HepG2 (cell line): ENCODE results near the gene PRKAR1B. TPM values are rescaled to one million over a fixed set of nuclear protein-coding genes. Genes with fewer than 3 reads are reported as not detected.

Source experiments
- ARID2 ChIP-seq: sonication (generic); formaldehyde crosslinking; IDR thresholded peaks from 2 replicates; pipeline ENCODE4 v1.8.1; 2022; ENCODE audit warnings: mild to moderate bottlenecking, missing genetic modification reagents, borderline replicate concordance
- FOSL2 ChIP-seq: sonication (generic); formaldehyde crosslinking; IDR thresholded peaks from 2 replicates; pipeline ENCODE4 v1.4.0; 2020; ENCODE audit warnings: missing genetic modification reagents
- GABPB1 ChIP-seq: IDR thresholded peaks from 2 replicates; pipeline ENCODE4 v1.6.1; 2016; ENCODE audit warnings: mild to moderate bottlenecking, missing genetic modification reagents, moderate library complexity, missing compliant biosample characterization
- HNRNPL ChIP-seq: fragments of 200-400 bp; formaldehyde crosslinking; IDR thresholded peaks from 2 replicates; pipeline ENCODE4 v1.6.1; 2017; ENCODE audit warnings: mild to moderate bottlenecking, low read depth, low read length
- KAT2B ChIP-seq: fragments of 150-350 bp; IDR thresholded peaks from 2 replicates; pipeline ENCODE4 v1.6.1; 2014; ENCODE audit warnings: low read depth, low read length, borderline replicate concordance
- KDM4B ChIP-seq: sonication (generic); formaldehyde crosslinking; IDR thresholded peaks from 2 replicates; pipeline ENCODE4 v1.4.0; 2020; ENCODE audit warnings: missing genetic modification reagents
- SIX4 ChIP-seq: sonication (generic); formaldehyde crosslinking; IDR thresholded peaks from 2 replicates; pipeline ENCODE4 v1.4.0; 2020; ENCODE audit warnings: missing genetic modification reagents
- ZBTB3 ChIP-seq: sonication (generic); formaldehyde crosslinking; IDR thresholded peaks from 2 replicates; pipeline ENCODE4 v1.4.0; 2020; ENCODE audit warnings: low read depth, mild to moderate bottlenecking, moderate library complexity, missing genetic modification reagents, borderline replicate concordance
- ZNF260 ChIP-seq: sonication (generic); formaldehyde crosslinking; IDR thresholded peaks from 2 replicates; pipeline ENCODE4 v1.4.0; 2020; ENCODE audit warnings: missing genetic modification reagents, low read depth, mild to moderate bottlenecking, borderline replicate concordance
- ZNF543 ChIP-seq: sonication (generic); formaldehyde crosslinking; IDR thresholded peaks from 2 replicates; pipeline ENCODE4 v1.4.0; 2020; ENCODE audit warnings: mild to moderate bottlenecking, missing genetic modification reagents
- ZNF678 ChIP-seq: sonication (generic); formaldehyde crosslinking; IDR thresholded peaks from 2 replicates; pipeline ENCODE4 v1.4.0; 2020; ENCODE audit warnings: mild to moderate bottlenecking, missing genetic modification reagents
- polyA plus RNA-seq, 8 experiments: library from polyadenylated mRNA; depleted of rRNA in 3 of 8; stranded (reverse) in 7 of 8; unstranded in 1 of 8; fragments of >200 nt; fragmentation: Illumina TruSeq in 4 of 8; extraction: Trizol in 4 of 8; gene quantifications; 2 replicates each; pipeline versions ENCODE4 v1.2.1 to v1.2.3, GENCODE V29; 2011 to 2016; ENCODE audit warnings: low read depth in 4 of 8, missing spikeins in 1 of 8, mixed read lengths in 1 of 8; ENCODE audit not compliant: insufficient read depth in 1 of 8
- total RNA-seq, 5 experiments: library from RNA; depleted of rRNA; stranded (reverse); fragments of >200 nt; fragmentation: Illumina TruSeq; extraction: Trizol; gene quantifications; 2 replicates each; pipeline ENCODE4 v1.2.3, GENCODE V29; 2016; ENCODE audit warnings: low read depth in 1 of 5
- TF ChIP-seq, protein P1 (sequence below): IDR thresholded peaks from 2 replicates; pipeline ENCODE4 v1.6.1; 2016; ENCODE audit warnings: mild to moderate bottlenecking, missing biosample characterization, missing genetic modification reagents
- TF ChIP-seq, protein P2 (sequence below): sonication (generic); formaldehyde crosslinking; IDR thresholded peaks from 2 replicates; pipeline ENCODE4 v1.4.0; 2020; ENCODE audit warnings: low read depth, missing genetic modification reagents
- TF ChIP-seq, protein P3 (sequence below): sonication (generic); formaldehyde crosslinking; IDR thresholded peaks from 2 replicates; pipeline ENCODE4 v1.8.1; 2022; ENCODE audit warnings: mild to moderate bottlenecking, missing genetic modification reagents
- TF ChIP-seq, protein P4 (sequence below): sonication (generic); formaldehyde crosslinking; IDR thresholded peaks from 2 replicates; pipeline ENCODE4 v1.4.0; 2020; ENCODE audit warnings: missing genetic modification reagents
- TF ChIP-seq, protein P5 (sequence below): sonication (generic); formaldehyde crosslinking; IDR thresholded peaks from 2 replicates; pipeline ENCODE4 v1.9.0; 2021; ENCODE audit warnings: missing genetic modification reagents, borderline replicate concordance
- TF ChIP-seq, protein P6 (sequence below): IDR thresholded peaks from 2 replicates; pipeline ENCODE4 v1.6.1; 2016; ENCODE audit warnings: missing genetic modification reagents, missing compliant biosample characterization
- TF ChIP-seq, protein P7 (sequence below): sonication (generic); formaldehyde crosslinking; IDR thresholded peaks from 2 replicates; pipeline ENCODE4 v1.8.0; 2022; ENCODE audit warnings: missing genetic modification reagents, mild to moderate bottlenecking, inconsistent platforms, borderline replicate concordance

The PRKAR1B gene
- total and polyA plus RNA-seq, 2 of the 13 experiments (the other 11 are each of a cell fraction or from before 2014, with no cell fraction given): 7.9 to 28.2 TPM

DNA sequence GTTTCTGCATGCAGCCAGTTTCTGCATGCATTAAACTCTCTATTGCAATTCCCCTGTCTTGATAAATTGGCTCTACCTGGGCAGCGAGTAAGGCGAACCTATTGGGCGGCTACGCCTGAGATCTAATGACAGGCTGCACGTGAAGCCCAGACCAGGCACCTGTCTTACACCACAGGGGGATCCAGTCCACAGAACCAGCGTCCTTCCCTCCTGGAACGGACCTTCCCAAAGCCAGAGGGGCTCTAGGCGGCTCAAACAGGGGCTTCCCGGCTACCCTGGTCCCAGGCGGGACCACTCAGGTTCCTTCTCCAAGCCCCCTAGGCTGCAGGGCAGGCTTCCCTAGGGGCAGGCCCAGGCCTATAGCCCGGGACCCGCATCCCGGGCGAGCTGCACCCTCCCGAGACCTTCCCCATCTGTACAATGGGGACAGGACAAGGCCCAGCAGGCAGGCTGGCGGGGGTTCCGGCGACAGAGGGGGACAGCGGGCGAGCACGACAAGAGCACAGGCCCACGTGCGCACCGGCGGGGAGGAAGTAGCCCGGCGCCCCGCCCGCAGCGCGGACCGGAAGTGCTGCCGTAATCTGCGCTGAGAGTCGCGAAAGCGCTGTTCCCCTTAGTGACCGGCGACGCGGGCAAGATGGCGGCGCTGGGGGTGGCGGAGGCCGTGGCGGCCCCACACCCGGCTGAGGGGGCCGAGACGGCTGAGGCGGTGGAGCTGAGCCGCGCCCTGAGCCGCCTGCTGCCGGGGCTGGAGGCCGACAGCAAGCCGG, 812 bp downstream of the PRKAR1B start, which contains the start of gene DNAAF5 (continued):
- TF ChIP-seq ZNF543 (CRISPR knock-in tag) (peak; percentile 75; the same call in 1 of the 2 replicates), ARID2 (CRISPR knock-in tag) (0 out of 2 replicates have a peak, but pooled peaks have one; percentile 37), ZNF260 (CRISPR knock-in tag) (no peak), SIX4 (CRISPR knock-in tag) (peak; percentile 17; the same call in 1 of the 2 replicates), GABPB1 (CRISPR knock-in tag) (peak; percentile 98), ZNF678 (0 out of 2 replicates have a peak, but pooled peaks have one; percentile 66), ZBTB3 (CRISPR knock-in tag) (peak; percentile 73; the same call in 1 of the 2 replicates), KAT2B (no peak), KDM4B (peak; percentile 48; the same call in 1 of the 2 replicates), FOSL2 (CRISPR knock-in tag) (peak; percentile 48; the same call in 1 of the 2 replicates), HNRNPL (no peak)
- TF ChIP-seq, protein P1, sequence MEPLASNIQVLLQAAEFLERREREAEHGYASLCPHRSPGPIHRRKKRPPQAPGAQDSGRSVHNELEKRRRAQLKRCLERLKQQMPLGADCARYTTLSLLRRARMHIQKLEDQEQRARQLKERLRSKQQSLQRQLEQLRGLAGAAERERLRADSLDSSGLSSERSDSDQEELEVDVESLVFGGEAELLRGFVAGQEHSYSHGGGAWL (CRISPR knock-in tag): peak; percentile 98
- TF ChIP-seq, protein P2, sequence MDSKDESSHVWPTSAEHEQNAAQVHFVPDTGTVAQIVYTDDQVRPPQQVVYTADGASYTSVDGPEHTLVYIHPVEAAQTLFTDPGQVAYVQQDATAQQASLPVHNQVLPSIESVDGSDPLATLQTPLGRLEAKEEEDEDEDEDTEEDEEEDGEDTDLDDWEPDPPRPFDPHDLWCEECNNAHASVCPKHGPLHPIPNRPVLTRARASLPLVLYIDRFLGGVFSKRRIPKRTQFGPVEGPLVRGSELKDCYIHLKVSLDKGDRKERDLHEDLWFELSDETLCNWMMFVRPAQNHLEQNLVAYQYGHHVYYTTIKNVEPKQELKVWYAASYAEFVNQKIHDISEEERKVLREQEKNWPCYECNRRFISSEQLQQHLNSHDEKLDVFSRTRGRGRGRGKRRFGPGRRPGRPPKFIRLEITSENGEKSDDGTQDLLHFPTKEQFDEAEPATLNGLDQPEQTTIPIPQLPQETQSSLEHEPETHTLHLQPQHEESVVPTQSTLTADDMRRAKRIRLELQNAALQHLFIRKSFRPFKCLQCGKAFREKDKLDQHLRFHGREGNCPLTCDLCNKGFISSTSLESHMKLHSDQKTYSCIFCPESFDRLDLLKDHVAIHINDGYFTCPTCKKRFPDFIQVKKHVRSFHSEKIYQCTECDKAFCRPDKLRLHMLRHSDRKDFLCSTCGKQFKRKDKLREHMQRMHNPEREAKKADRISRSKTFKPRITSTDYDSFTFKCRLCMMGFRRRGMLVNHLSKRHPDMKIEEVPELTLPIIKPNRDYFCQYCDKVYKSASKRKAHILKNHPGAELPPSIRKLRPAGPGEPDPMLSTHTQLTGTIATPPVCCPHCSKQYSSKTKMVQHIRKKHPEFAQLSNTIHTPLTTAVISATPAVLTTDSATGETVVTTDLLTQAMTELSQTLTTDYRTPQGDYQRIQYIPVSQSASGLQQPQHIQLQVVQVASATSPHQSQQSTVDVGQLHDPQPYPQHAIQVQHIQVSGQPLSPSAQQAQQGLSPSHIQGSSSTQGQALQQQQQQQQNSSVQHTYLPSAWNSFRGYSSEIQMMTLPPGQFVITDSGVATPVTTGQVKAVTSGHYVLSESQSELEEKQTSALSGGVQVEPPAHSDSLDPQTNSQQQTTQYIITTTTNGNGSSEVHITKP (CRISPR knock-in tag): no peak
- TF ChIP-seq, protein P3, sequence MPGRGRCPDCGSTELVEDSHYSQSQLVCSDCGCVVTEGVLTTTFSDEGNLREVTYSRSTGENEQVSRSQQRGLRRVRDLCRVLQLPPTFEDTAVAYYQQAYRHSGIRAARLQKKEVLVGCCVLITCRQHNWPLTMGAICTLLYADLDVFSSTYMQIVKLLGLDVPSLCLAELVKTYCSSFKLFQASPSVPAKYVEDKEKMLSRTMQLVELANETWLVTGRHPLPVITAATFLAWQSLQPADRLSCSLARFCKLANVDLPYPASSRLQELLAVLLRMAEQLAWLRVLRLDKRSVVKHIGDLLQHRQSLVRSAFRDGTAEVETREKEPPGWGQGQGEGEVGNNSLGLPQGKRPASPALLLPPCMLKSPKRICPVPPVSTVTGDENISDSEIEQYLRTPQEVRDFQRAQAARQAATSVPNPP (CRISPR knock-in tag): 0 out of 2 replicates have a peak, but pooled peaks have one; percentile 41
- TF ChIP-seq, protein P4, sequence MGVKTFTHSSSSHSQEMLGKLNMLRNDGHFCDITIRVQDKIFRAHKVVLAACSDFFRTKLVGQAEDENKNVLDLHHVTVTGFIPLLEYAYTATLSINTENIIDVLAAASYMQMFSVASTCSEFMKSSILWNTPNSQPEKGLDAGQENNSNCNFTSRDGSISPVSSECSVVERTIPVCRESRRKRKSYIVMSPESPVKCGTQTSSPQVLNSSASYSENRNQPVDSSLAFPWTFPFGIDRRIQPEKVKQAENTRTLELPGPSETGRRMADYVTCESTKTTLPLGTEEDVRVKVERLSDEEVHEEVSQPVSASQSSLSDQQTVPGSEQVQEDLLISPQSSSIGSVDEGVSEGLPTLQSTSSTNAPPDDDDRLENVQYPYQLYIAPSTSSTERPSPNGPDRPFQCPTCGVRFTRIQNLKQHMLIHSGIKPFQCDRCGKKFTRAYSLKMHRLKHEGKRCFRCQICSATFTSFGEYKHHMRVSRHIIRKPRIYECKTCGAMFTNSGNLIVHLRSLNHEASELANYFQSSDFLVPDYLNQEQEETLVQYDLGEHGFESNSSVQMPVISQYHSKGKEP (CRISPR knock-in tag): no peak
- TF ChIP-seq, protein P5, sequence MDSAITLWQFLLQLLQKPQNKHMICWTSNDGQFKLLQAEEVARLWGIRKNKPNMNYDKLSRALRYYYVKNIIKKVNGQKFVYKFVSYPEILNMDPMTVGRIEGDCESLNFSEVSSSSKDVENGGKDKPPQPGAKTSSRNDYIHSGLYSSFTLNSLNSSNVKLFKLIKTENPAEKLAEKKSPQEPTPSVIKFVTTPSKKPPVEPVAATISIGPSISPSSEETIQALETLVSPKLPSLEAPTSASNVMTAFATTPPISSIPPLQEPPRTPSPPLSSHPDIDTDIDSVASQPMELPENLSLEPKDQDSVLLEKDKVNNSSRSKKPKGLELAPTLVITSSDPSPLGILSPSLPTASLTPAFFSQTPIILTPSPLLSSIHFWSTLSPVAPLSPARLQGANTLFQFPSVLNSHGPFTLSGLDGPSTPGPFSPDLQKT: peak; percentile 72; the same call in 1 of the 2 replicates
- TF ChIP-seq, protein P6, sequence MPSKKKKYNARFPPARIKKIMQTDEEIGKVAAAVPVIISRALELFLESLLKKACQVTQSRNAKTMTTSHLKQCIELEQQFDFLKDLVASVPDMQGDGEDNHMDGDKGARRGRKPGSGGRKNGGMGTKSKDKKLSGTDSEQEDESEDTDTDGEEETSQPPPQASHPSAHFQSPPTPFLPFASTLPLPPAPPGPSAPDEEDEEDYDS (CRISPR knock-in tag): peak; percentile 57; the same call in 1 of the 2 replicates
- TF ChIP-seq, protein P7, sequence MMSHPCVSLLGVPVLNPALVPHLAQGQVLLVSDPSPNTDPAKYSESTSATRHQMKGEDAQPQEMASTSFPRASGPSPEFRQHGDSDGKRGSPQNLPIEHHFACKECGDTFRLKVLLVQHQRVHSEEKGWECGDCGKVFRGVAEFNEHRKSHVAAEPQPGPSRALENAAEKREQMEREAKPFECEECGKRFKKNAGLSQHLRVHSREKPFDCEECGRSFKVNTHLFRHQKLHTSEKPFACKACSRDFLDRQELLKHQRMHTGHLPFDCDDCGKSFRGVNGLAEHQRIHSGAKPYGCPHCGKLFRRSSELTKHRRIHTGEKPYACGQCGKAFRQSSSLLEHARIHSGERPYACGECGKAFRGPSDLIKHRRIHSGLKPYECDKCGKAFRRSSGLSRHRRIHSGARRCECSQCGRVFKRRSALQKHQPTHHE (CRISPR knock-in tag): no peak
